ENCODE data around the gene TLE1.

Gene TLE1

GRCh38 chr9:81558091-81558830, 131.1 kb downstream of the TLE1 start:
- TF ChIP-seq CTCF (IDR thresholded peaks at IDR 0.05) = no peak
- H3K4me3 ChIP-seq = no peak overlapping the region
- DNase-seq (ENCODE audit: low spot score) = no peak
- peak overlapping the region in 1 of 2 donors; percentile 84 for H3K27ac ChIP-seq

DNA sequence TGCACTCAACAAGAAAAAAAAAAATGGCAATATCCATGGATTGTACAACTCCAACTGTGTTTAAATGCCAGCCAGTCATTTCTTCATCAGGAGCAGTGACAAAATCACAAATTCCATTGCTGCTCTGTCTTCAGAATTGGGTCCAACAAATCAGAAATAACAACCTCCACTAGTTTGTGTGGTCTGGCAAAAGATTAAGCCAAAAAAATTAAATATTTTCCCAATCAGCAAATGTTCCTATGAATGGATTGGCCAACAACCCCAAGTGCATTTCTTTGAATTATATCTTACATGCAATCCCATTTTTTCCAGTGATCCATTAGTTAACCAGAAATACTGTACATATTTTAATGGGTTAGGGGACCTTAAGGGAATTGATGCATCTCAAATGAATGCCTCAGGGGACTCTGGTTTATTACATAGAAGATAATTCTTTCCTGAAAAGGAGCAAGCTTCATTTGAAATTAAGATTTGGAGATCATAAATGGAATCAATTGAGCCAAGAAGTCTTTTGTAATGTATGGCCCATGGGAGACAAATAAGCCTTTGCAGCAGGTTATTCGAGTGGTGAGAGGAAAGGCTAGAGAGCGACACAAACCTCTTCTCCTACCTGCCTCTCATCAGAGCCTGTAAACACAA, 131.8 kb downstream of the TLE1 start:
- no peak for DNase-seq (ENCODE audit: low spot score)
- Histone ChIP-seq H3K4me3 (no peak overlapping the region), H3K27ac (peak overlapping the region in 1 of 2 donors; percentile 84)
- no peak for TF ChIP-seq CTCF (IDR thresholded peaks at IDR 0.05)

DNA sequence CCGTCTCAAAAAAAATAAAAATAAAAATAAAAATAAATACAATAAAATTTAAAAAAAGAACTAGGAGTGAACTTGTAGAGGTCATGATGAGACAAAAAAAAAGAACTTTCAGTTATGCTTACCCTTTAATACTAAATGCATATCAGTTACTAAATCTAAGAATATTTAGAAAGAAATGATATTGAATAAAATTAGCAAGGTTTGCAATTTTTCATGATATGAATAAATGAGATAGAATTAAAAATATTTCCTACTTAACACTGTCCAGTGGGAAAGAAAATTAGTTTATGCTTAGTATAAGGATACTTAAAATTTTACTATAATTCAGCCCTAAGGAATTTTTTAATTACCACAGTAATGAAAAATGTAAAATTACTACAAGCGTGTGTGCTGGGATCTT, 132.4 kb downstream of the TLE1 start:
- Histone ChIP-seq H3K27ac (no peak overlapping the region), H3K4me3 (no peak overlapping the region)
- no peak for TF ChIP-seq CTCF (IDR thresholded peaks at IDR 0.05)
- no peak for DNase-seq (ENCODE audit: low spot score)

DNA sequence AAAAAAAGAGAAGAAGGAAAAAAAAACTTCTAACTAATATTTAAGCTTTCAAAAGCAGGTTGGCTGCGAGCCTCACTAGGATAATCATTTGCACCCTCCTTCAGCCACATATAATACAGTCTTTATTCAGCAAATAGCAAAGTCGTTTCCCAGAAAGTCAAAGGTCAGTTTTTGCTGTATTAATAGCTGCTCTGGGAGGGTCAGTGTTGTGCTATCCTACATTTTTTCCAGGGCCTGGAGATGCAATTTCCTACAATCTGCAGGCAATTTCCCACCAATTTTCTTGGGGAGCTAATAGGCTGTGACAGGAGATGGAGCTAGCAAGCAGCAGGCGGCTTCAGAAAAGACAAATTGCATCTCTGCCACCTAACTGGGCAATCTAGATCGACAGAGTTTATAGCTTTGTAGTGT, 136.8 kb downstream of the TLE1 start:
- Histone ChIP-seq H3K4me3 (no peak overlapping the region), H3K27ac (no peak overlapping the region)
- DNase-seq (ENCODE audit: low spot score) = no peak
- no peak for TF ChIP-seq CTCF (IDR thresholded peaks at IDR 0.05)

DNA sequence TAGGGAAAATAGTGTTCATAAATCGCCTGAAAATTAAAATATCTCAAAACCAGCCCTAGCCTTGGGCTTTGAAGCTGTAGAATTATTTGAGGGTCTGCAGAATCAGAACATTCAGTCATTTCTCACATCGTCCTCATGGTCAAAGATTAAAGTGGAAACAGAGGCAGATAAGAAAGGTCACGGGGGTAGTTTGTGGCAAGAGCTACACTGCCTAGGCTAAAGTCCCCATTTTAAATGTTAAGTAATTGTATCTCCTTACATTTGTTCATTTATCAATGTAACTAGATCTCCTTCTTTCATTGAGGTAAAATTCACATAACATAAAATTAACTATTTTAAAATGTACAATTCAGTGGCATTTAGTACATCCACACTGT, 139.2 kb downstream of the TLE1 start:
- no peak overlapping the region for H3K4me3 ChIP-seq
- H3K27ac ChIP-seq = no peak overlapping the region
- DNase-seq (ENCODE audit: low spot score) = no peak
- TF ChIP-seq CTCF (IDR thresholded peaks at IDR 0.05) = no peak

DNA sequence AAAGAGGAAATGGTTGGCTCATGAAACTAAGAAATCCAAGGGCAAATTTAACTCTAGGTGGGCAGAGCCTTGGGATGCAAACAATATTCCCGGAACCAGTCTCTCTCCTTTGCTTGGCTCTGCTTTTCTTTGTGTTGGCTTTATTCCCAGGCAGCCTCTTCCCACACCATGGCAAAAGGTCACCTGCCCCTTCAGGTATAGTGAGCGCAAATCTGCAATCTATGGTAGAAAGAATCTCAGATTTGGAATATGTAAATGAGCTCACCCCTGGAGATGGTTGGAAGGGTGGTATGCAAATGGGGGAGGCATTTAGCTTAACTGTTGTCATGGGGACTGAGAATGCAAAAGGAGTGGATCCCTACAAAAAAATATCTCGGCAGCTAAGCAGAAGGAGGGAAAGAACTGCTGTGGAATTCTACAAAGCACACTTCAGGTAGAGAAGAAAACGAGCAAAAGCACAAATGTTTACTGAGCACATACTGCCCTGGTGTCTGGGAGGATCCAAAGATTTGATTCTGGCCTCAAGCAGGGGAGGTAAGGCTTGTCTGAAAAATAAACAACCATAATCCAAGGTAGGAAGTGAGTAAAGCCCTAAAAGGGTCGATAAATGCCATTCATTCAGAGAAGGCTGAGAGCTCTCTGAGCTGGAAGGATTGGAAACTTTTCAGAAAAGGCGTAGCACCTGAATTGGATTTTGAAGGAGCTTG, 139.7 kb downstream of the TLE1 start:
- TF ChIP-seq CTCF (IDR thresholded peaks at IDR 0.05) = no peak

More for the DNA sequence above, 139.7 kb downstream of the TLE1 start:
- Histone ChIP-seq H3K27ac (no peak overlapping the region), H3K4me3 (no peak overlapping the region)
- no peak for DNase-seq (ENCODE audit: low spot score)

Measured in coronary artery (tissue), 2 donors.